GM13976 (cell line): Measurements from ENCODE around the gene DIO3.

ENCODE experiments used
- DNase-seq: peaks from one replicate; pipeline ENCODE4 v3.0.0; 2012; ENCODE audit warnings: low spot score
- CTCF ChIP-seq: IDR thresholded peaks from 2 replicates; pipeline ENCODE4 v1.5.1; 2012; ENCODE audit warnings: borderline replicate concordance, mild to moderate bottlenecking; ENCODE audit not compliant: insufficient read depth; ENCODE audit errors: extremely low read depth, missing control alignments, control extremely low read depth
- in situ Hi-C: fragments of 300-500 bp; cut with MboI; formaldehyde crosslinking; loops from one replicate; pipeline ENCODE4 v1.12.0; 2022; ENCODE audit warnings: low sequenced_read_pairs, mixed read lengths, inconsistent platforms; ENCODE audit not compliant: unreplicated experiment

Gene DIO3

GRCh38 chr14:101604935-101605780 lies 43.9 kb downstream of the DIO3 start:
- no peak for TF ChIP-seq CTCF

GRCh38 chr14:101605836-101606235 lies 44.5 kb downstream of the DIO3 start:
- in situ Hi-C loops, result no loop called here
- no peak for TF ChIP-seq CTCF
- no peak for DNase-seq

More at GRCh38 chr14:101604935-101605780, 43.9 kb downstream of the DIO3 start:
- in situ Hi-C loops, result no loop called here
- no peak for DNase-seq
